Measurements from ENCODE around the gene ULK2.

DNA sequence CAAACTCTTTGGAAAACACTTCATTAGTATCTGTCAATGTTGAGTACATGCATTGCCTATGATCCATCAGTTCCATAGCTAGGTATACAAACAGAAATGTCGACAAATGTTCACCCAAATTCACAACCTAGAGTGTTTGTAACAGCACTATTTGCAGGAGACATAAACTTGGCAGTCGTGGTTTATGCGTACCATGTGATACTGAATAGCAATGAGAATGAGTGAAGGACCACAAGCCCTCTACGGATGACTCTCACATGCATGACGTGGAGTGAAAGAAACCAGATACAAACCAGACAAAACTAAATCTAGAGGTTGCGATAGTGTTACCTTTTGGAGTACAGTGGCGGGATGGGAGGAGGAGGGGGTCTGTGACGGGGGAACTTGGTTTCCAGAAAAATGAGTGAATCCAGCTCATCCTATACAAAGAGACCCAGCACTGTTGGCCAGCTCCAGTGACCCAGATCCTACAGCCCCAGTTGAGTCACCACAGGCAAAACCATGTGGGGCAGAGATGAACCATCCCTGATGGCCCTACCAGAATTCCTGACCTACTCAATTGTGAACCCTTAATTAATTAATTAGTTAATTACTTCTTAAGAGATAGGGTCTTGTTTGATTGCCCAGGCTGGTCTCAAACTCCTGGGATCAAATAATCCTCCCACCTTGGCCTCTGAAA is 15.9 kb upstream of the ULK2 start:
- TF ChIP-seq, protein P1, sequence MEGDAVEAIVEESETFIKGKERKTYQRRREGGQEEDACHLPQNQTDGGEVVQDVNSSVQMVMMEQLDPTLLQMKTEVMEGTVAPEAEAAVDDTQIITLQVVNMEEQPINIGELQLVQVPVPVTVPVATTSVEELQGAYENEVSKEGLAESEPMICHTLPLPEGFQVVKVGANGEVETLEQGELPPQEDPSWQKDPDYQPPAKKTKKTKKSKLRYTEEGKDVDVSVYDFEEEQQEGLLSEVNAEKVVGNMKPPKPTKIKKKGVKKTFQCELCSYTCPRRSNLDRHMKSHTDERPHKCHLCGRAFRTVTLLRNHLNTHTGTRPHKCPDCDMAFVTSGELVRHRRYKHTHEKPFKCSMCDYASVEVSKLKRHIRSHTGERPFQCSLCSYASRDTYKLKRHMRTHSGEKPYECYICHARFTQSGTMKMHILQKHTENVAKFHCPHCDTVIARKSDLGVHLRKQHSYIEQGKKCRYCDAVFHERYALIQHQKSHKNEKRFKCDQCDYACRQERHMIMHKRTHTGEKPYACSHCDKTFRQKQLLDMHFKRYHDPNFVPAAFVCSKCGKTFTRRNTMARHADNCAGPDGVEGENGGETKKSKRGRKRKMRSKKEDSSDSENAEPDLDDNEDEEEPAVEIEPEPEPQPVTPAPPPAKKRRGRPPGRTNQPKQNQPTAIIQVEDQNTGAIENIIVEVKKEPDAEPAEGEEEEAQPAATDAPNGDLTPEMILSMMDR (IDR thresholded peaks at IDR 0.05; ENCODE audit: low read depth, low read length) = no peak
- TF ChIP-seq EZH2phosphoT487 (IDR thresholded peaks at IDR 0.05; ENCODE audit: low read depth) = no peak

Data from OCI-LY3 (cell line).